Activated naive CD4-positive, alpha-beta T cell treated with anti-CD3 and anti-CD28 coated beads, Interleukin-2, amount 50 U/mL, for 16 hours (primary cell): Measurements from ENCODE around the gene COL5A1.

Source experiments
- DNase-seq: peaks from one replicate; pipeline ENCODE4 v3.0.0-alpha.2; 2020

Gene COL5A1

DNA sequence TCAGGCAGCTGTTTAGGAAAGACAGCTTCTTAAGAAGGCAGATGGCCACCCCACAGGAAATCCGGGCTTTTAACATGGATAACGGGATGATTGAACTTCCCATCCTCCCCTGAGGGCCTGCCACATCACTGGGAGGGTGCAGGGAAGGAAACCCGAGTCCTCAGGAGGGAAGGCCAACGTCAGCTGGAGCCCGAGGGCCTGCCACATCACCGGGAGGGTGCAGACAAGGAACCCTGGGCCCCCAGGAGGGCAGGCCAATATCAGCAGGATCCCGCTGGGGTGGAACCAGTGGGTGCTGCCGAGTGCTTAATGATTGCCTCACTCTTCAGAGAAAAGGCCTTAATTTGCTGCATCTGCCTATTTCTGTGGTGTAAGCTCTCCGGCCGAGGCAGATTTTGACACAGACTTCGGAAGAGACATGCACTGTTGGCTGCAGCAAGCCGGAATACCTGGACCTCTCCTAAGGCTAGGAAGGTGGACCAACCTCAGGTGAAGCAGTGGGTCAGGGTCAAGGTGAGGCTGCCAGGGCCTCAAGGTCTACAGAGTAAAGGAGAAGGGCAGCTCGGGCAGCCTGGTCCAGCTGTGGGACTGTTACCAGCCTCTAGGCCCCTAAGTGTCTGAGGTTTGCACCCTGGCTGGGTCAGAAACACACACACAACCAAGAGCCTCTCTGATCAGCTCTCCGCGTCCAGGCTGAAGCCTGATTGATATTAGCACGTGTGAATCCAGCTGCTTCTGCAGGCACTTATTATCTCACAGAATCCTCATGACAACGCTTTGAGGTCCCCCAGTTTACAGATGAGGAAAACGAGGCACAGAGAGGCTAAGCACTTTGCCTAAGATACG, 14.8 kb upstream of the COL5A1 start:
- peak; percentile 7 for DNase-seq

DNA sequence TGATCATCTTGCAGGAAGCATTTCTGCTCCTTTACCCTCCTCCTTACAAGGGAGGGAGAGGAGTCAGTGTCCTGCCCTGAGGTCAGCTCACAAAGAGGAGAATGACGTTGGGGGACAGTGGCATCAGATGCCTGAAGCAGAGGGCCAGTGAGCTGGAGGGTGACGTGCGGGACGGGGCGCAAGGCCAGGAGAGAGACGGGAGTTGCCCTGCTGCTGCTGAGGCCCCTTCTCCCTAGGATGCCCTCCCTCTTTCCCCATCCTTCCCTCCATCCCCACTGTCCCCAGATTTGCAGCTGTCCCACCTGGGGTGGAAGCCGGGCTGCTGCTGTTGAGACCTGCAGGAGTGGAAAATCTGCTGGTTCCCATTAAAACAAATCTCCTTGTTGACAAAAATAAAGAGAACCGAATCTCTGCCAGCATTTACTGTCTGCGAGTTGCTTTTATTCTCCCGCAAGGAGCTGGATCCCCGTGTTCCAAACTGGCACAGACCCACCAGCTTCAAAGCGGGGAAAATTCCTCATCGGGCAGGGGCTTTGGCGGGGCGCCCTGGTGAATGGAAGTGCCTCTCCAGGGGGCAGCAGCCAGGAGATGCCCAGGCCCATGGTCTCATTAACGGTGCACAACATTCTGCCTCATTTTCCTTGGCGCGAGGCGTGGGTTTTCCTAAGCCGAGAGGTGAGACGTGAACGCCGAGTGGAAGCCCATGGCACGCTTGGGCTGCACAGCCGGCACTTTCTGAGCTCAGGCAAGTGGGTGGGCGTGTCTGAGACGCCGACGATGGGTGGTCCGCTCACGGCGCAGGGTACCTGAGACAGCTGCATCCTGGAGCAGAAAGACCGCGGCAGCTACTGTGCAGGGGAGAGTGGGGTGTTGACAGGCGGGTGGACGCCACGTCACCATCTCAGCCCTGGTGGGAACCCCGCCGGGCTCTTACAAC, 13.9 kb upstream of the COL5A1 start:
- peak; percentile 7 for DNase-seq

DNA sequence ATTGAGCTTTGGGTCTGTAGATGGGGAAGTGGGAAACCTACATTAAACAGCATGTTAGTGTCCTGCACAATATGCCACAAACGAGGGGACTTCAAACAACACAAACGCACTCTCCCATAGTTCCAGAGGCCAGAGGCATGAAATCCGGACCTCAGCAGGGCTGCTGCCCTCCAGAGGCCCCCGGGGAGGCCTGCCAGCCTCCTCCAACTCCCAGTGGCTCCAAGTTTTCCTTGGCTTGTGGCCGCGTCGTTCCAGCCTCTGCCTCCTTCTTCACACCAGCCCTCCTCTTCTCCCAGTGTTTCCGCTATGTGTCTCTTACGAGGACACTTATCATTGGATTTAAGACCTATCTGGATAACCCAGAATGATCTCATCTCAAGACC, 13.3 kb upstream of the COL5A1 start:
- DNase-seq = no peak

DNA sequence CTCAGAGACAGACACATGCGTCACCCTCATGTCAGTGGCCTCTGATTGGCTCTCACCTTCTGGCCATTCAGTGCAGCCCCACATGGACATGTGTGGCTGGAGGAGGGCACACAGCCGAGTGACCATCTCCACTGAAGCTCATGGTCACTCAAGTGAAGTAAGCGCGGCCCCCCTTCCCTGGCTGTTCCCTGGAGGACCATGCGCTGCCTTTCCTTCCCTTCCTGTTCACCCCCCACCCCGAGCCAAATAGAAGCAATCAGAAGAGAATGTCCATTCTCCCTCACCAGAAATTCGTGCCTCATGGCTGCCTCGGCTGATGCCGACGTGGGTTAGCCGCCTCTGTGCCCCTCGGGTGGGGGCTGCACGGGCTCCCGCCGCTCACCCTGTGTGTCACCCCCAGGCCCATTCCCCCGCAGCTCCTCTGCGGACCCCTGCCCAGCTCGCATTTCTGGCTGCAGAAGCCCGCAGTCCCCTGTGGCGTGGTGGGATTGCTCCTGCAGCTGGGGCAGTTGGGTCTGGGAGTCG, 12.5 kb upstream of the COL5A1 start:
- peak; percentile 1 for DNase-seq

DNA sequence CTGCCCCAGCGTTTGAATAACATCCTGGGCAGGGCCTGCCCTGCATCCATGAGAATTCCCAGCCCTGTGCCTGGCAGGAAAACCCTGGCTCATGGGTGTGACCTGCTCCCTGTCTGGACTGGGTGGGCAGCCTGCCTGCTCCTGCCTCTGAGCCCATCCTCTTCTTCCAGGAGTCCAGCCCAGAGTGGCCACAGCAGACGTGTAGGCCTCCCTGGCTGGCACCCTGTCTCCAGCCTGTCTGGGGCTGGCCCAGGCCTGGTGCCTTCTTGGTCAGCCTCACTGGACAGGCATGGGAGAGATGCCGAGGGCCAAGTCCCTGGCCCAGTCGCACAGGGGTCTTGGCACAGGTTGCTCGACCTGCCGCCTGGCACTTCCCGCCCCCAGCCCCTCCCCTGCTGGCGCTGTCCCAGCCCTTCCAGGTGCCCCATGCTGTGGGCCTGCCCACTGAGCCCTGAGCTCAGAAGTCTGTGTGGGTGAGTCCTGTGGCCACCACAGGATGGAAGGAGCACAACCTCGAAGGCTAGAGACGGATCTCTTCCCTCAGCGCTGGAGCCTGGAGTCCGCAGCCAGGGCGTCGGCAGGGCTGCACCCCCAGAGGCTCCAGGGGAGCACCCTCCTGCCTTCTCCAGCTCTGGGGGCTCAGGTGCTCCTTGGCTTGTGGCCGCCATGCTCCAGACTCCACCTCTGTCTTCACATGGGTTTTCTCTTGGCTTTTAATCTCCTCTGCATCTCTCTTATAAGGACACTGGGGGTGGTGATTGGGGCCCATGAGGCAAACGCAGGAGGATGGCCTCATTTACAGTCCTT, 11.8 kb upstream of the COL5A1 start:
- DNase-seq = peak; percentile 3

DNA sequence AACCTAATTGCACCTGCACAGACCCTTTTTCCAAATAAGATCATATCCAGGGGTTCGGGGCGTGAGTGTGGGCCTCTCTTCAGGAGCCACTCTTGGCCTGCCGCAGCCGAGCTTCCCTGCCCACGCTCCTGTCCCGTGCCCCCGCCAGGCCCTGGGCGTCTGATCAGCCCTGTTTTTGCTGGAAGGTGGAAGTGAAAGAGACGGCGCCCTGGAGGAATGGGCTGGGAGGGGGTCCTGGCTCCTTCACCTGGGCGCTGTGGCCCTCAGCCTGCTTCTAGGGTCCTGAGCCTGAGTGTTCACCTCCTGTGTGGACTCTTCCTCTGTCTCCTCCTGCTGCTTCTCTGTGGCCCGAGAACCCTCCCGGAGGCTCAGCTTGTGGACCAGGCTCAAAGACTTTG, 11.2 kb upstream of the COL5A1 start:
- DNase-seq = peak; percentile 7

DNA sequence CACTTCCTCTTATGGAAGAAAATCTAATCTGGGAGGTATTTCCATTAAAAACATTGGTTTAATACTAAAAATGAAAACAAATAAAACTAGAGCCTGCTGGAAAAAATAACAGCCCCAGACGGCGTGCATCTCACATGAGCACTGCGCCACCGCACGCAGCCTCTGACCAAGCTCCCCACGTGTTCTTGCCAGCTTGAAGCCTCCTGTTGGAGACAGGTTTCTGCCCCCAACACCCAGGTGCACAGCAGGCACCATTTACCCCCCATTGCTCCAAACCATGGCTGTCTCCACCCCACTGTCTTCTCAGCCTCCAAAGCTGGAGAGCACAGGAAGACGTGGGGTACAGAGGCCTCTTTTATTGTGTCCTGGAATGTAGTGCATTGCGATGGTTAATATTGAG, 10.7 kb upstream of the COL5A1 start:
- peak; percentile 1 for DNase-seq

DNA sequence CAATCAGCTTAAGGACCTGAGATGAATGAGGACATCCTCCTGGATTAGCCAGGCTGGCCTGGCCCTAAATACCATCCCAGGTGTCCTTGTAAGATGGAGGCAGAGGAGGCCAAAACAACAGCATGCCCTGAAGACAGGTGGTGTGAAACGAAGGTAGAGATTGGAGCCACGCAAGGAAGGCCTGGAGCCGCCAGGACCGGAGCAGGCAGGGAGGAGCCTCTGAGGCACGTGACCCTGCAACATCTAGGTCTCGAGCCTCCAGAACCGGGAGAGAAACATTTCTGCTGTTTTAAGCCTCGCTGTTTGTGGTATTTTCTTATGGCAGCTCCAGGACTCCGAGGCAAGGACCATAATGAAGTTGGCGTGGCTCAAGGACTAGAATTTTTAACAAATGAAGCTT, 9.7 kb upstream of the COL5A1 start:
- DNase-seq = peak; percentile 2

DNA sequence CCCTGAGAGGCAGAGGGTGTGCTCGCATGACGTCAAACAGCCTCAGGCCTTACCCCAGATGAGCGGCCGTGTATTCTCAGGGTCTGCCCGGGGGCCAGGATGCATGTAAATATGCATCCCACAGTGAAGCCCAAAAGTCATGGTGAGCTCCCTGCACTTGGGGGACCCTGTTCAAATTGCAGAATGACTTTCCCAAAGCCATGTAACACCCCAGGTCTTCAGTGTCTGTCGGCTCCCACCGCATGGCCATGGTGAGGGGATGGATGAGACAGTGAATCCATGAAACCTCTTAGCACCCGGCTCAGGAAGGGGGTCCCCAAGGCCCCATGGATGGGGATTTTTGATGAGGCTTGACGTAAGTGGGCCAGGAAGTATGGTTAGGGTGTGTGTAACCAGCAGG, 9.3 kb upstream of the COL5A1 start:
- peak; percentile 1 for DNase-seq

DNA sequence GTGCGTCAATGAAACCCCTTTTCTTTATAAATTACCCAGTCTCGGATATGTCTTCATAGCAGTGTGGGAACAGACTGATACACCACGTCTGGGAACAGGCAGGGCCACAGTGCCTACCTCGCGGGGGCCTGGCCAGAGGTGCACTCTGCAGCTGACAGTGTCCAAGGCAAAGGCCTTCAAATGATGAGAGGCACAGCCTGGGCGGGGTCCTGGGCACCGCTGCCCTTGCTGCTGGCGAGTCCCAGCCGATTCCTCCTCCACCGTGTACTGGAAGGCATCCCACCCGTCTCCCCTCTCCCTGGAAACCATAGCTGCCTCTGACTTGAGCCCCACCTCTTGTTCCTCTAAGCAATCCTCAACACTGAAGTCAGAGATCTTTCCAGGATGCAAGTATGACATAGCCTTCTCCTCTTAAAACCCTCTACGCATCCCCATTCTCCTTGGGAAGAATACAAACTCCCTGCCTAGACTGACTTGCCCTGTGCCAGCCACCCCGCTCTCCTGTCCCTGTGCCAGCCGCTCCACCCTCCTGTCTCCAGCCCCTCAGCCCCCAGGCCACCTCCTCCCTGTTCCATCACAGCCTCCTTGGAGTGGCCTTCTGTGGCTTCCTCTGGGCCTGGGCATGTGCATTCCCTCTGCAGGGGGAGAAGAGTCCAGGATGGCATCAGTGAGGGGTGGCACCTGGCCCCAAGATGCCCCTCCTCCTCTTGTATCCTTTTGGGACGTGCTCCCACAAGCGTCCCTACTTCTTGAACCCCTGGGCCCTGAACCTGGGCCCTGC, 8.1 kb upstream of the COL5A1 start:
- DNase-seq = peak; percentile 3

DNA sequence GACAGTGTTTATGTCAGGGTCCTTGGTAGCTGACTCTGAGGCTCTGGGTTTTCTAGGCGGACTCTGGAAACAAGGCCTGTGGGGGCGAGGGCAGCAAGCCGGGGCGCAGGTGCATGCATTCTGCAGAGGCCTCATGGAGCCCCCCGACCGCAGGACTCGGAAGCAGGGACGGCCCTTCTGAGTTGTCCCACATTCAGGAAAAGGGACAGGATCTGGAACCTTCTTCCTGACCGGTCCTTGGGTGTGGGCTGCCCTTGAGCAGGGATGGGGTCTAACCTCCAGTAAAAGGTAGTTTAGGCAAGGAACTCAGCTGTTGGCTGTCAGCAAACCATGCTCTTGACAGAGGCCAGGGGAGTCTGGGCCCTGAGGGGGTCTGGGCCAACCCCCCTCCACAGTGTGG, 7.4 kb upstream of the COL5A1 start:
- DNase-seq = peak; percentile 1

DNA sequence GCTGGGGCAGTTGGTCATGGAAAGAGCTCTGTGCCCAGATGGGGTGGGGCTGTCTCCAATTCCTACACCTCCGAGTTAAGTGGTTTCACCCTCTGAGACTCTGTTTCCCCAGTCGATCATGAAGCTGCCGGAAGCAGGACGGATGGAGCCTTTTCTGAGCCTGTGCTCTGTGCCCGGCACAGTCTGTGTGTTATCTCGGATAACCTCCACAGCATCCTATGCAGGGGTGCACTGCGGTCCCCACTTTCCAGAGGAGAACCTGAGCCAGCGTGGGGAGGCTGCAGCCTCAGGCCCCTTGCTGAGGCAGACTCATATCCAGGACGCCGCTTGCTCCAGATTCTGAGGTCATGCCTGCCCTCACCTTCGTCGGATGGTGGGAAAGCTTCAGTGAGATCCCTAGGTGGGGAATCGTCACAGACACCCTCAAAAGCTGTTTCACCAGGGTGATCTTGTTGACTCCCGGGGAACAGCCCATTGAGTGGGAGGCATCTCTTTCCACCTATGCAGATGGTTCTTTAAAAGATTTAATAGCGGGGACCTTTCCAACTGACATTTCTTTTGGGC, 6.9 kb upstream of the COL5A1 start:
- DNase-seq = peak; percentile 2

DNA sequence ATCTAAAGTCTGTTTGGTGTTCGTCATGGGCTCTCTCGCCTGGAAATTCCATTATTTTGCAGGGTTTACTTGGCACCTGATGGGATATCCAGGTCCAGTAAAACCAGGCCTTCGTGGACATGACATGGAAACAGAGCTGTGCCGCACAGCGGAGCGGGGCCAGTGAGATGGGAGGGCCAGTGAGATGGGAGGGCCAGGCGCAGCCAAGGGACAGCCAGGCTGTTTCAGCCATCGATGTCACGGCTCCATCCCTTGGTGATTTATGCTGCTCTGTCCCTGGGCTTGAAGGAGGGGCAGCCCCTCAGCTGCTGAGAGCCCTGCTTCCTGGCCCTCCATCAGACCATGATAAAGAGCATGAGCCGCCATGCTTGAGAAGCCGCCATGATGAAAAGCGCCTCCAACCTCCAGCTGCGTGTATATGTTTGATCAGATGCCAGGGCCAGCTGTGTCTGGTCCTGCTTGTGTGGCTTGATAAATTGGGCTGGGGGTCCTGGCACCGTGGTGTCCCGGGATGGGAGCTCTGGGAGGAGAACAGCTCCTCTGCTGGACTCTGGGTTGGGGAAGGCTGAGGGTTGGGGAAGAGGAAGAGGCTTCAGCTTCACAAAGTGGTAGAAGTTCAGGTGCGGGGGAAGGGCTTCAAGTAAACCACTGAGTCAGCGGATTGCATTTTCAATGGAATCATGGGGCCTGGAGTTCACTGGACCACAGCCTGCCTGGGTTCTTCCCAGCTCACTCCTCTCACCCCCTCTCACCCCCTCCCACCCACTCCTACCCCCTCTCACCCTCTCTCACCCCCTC, 6.1 kb upstream of the COL5A1 start:
- peak; percentile 1 for DNase-seq

DNA sequence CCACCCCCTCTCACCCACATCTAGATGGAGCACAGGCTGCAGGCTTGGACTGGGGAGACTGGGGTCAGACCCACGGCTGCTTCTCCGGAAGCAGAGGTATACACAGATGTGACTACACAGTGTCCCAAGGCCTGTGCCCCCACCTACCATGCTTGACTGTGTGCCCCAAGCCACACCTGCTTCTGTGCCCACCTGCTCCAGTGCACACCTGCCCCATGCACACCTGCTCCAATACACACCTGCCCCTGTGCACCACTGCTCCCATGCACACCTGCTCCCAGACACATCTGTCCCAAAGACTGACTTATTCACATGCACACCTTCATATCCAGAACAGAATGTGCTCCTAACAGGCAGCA, 5.5 kb upstream of the COL5A1 start:
- no peak for DNase-seq

DNA sequence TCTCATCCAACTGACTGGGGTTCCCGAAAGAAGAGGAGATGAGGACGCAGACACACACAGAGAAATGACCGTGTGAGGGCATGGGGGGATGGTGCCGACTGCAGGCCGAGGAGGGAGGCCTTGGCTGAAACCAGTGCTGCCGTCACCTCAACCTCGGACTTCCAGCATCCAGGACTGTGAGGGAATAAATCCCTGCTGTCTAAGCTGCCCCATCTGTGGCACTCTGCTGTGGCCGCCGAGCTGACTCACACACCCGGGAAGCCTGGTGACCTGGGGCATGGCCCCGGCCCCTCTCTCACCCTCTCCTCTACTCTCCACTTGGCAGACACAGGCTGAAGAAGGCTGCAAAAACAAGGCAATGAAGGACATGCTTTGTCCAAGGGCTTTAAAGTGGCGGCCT, 4.4 kb upstream of the COL5A1 start:
- no peak for DNase-seq

DNA sequence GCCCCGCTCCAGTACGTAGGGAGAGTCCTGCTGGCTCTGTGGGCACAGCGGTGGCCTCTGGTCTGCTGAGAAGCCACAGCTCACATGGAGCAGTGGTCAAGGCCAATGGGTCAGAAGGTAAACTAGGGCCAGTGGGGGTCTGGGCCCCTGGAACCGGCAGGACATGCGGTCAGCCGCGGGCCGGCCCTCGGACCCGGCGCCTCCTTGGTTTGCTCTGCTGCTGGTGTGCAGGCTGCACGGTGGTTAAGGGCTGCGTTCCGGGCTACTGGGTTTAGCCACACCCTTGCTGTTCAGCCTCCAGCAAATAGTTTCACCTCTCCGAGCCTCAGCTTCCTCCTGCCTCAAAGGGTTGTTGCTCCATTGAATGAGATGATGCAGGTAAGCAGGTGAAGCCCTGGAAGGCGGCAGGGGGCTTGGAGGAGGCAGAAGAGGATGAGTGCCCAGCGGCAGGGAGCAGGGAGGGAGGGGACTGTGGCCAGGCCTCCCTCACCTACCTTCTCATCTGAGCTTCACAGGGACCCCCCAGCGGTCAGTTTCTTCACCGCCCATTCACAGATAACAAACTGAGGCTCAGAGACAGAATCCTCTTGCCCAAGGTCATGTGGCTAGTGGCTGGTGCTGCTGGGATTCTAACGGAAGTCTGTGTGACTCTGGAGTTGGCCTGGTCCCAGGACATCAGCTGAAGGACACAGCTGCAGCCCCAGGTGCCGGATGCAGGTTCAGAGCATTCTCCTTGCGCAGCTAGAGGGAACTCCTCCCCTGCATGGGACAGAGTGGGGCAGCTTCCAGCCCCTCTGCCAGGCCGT, 3.7 kb upstream of the COL5A1 start:
- DNase-seq = no peak

DNA sequence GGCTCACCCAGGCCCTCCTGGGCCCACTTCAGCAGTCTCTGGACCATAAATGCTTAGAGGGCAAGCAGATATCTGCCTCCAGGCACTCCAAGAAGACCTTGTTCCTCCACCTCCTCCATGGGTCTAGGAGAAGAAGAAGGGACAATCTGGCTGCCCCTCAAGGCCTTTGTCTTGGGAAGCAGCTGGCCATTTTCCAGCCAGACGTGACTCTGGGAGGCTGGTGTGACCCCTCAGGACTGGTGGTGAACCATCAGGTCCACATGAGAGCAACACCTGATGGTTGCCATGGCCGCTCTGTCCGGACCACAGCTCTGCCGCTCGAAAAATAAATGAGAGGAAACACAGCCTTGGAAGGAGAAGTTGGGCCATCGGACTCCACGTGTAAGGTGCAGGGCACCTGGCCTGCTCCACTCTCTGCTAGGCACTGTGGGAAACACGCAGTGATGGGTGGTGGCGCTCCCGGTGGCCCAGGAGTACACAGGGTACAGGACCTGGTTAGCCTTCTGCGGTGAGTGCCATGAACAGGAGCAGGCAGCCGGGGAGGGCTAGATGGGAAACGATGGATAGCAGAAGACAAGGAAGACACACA, 3.0 kb upstream of the COL5A1 start:
- no peak for DNase-seq

DNA sequence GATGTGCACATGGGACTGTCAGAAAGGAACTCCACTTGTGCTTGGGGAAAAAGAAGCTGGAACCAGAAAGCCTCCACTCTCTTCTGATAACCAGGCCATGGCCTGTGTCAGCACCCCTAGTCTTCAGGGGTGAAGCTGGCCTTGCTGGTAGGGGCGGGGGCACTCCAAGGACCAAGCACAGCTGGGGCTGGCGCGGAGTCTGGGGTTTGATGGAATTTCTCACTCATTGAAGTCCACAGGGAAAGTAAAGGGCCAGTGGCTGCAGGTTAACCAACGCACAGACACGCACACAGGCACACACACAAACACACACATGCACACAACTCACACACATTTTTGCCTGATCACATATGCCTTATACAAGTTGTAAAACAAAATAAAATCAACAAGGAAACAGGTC, 1.6 kb upstream of the COL5A1 start:
- no peak for DNase-seq

DNA sequence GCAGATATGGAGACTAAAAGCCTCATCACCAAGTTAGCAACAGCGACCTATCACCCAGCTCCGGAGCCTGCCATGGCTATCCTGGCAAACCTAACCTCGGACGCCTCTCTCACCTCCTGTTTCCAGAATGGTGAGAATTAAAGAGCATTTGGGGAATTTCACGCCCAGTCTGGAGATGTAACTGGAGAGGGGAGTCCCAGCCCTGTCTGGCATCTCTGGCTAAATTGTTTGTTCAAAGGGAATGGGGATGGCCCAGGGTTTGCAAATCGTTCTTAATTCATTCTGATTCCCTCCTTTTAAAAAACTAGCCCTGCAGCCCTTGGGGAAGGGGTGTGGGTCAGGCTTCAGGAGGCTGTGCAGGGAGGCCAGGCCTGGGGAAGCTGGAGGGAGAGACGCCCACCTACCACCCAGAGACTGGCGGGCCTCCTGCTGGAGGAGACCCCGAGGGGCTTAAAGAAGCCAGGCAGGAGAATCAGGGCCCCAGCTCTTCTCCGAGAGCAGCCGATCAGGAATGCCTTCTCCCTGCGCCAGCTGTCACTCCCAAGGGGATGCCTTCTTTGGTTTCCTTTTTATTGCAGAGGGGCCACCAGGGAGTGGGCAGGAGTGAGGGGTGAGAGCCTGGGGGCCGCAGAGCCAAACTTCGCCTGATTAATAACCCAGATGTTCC, 964 bp upstream of the COL5A1 start:
- no peak for DNase-seq
